ENCODE data around the gene CNTNAP2. TPM values are rescaled to one million over a fixed set of nuclear protein-coding genes. Genes with fewer than 3 reads are reported as not detected.

Gene CNTNAP2
- total and polyA plus RNA-seq, 4 experiments from 2014 or later = 0.19 to 0.50 (median 0.20) TPM; not detected in 1

GRCh38 chr7:146510088-146510680, 393.6 kb downstream of the CNTNAP2 start:
- peaks cover 0 to 12% of the 10 kb centered on the region in 2 donors for H3K9me3 ChIP-seq (ENCODE audit: control insufficient read depth in 1 of 2, low read length in 2 of 2)
- H3K4me1 Mint-ChIP-seq = no peaks in the 10 kb centered on the region
- H3K27me3 Mint-ChIP-seq = no peaks in the 10 kb centered on the region
- H3K4me3 Mint-ChIP-seq = no peak overlapping the region
- no peak overlapping the region for H3K27ac ChIP-seq (ENCODE audit: low read depth, low read length)
- POLR2A ChIA-PET (ENCODE audit: partially characterized antibody) = no interaction called here
- no peak overlapping the region for H3K27ac Mint-ChIP-seq
- CTCF ChIA-PET (ENCODE audit: partially characterized antibody) = no interaction called here
- H3K36me3 Mint-ChIP-seq = no peaks in the 10 kb centered on the region
- peaks cover 0 to 60% (median 21%) of the 10 kb centered on the region in 8 donors for H3K9me3 Mint-ChIP-seq
- H3K36me3 ChIP-seq (ENCODE audit: insufficient read depth, low read length) = no peaks in the 10 kb centered on the region
- H3K27me3 ChIP-seq (ENCODE audit: insufficient read depth, low read length) = no peaks in the 10 kb centered on the region
- DNase-seq = no peak
- intact Hi-C loops (cut with micrococcal nuclease) = no loop called here
- H3K4me3 ChIP-seq (ENCODE audit: low read length in 2 of 2) = no peak overlapping the region
- H3K4me1 ChIP-seq (ENCODE audit: insufficient read depth, low read length) = no peaks in the 10 kb centered on the region

GRCh38 chr7:146514304-146514703, 397.7 kb downstream of the CNTNAP2 start:
- H3K9me3 Mint-ChIP-seq = peaks cover 2 to 53% (median 17%) of the 10 kb centered on the region in 8 donors
- CTCF ChIA-PET (ENCODE audit: partially characterized antibody) = no interaction called here
- Histone ChIP-seq H3K4me1 (ENCODE audit: insufficient read depth, low read length) (no peaks in the 10 kb centered on the region), H3K27me3 (ENCODE audit: insufficient read depth, low read length) (no peaks in the 10 kb centered on the region), H3K27ac (ENCODE audit: low read depth, low read length) (no peak overlapping the region), H3K9me3 (ENCODE audit: control insufficient read depth in 1 of 2, low read length in 2 of 2) (peaks cover 0 to 7% of the 10 kb centered on the region in 2 donors), H3K4me3 (ENCODE audit: low read length in 2 of 2) (no peak overlapping the region), H3K36me3 (ENCODE audit: insufficient read depth, low read length) (no peaks in the 10 kb centered on the region)
- no peaks in the 10 kb centered on the region for H3K4me1 Mint-ChIP-seq
- H3K36me3 Mint-ChIP-seq = no peaks in the 10 kb centered on the region
- intact Hi-C loops (cut with micrococcal nuclease) = no loop called here
- DNase-seq = no peak
- H3K27me3 Mint-ChIP-seq = no peaks in the 10 kb centered on the region
- no peak overlapping the region for H3K27ac Mint-ChIP-seq
- POLR2A ChIA-PET (ENCODE audit: partially characterized antibody) = no interaction called here
- H3K4me3 Mint-ChIP-seq = no peak overlapping the region

- H3K27me3 Mint-ChIP-seq = no peaks in the 10 kb centered on the region
- Histone ChIP-seq H3K4me3 (ENCODE audit: low read length in 2 of 2) (no peak overlapping the region), H3K27ac (ENCODE audit: low read depth, low read length) (no peak overlapping the region), H3K27me3 (ENCODE audit: insufficient read depth, low read length) (no peaks in the 10 kb centered on the region), H3K36me3 (ENCODE audit: insufficient read depth, low read length) (no peaks in the 10 kb centered on the region), H3K4me1 (ENCODE audit: insufficient read depth, low read length) (no peaks in the 10 kb centered on the region), H3K9me3 (ENCODE audit: control insufficient read depth in 1 of 2, low read length in 2 of 2) (no peaks in the 10 kb centered on the region)
- intact Hi-C loops (cut with micrococcal nuclease) = no loop called here
- H3K4me1 Mint-ChIP-seq = no peaks in the 10 kb centered on the region
- H3K4me3 Mint-ChIP-seq = no peak overlapping the region
- POLR2A ChIA-PET (ENCODE audit: partially characterized antibody) = no interaction called here
- CTCF ChIA-PET (ENCODE audit: partially characterized antibody) = no interaction called here
- H3K9me3 Mint-ChIP-seq = peaks cover 4 to 13% (median 9%) of the 10 kb centered on the region in 8 donors
- no peak overlapping the region for H3K27ac Mint-ChIP-seq
- DNase-seq = no peak
- no peaks in the 10 kb centered on the region for H3K36me3 Mint-ChIP-seq
These were observed 412.0 kb downstream of the CNTNAP2 start for GRCh38 chr7:146528581-146528980.

GRCh38 chr7:146539836-146540235, 423.2 kb downstream of the CNTNAP2 start:
- Histone ChIP-seq H3K9me3 (ENCODE audit: control insufficient read depth in 1 of 2, low read length in 2 of 2) (no peaks in the 10 kb centered on the region), H3K4me3 (ENCODE audit: low read length in 2 of 2) (no peak overlapping the region), H3K27ac (ENCODE audit: low read depth, low read length) (no peak overlapping the region), H3K36me3 (ENCODE audit: insufficient read depth, low read length) (no peaks in the 10 kb centered on the region), H3K27me3 (ENCODE audit: insufficient read depth, low read length) (no peaks in the 10 kb centered on the region), H3K4me1 (ENCODE audit: insufficient read depth, low read length) (no peaks in the 10 kb centered on the region)
- Mint-ChIP-seq H3K27me3 (no peaks in the 10 kb centered on the region), H3K9me3 (peaks cover 3 to 12% (median 9%) of the 10 kb centered on the region in 8 donors), H3K4me1 (no peaks in the 10 kb centered on the region), H3K27ac (no peak overlapping the region), H3K36me3 (no peaks in the 10 kb centered on the region), H3K4me3 (no peak overlapping the region)
- CTCF ChIA-PET (ENCODE audit: partially characterized antibody) = no interaction called here
- POLR2A ChIA-PET (ENCODE audit: partially characterized antibody) = no interaction called here
- intact Hi-C loops (cut with micrococcal nuclease) = no loop called here
- no peak for DNase-seq

GRCh38 chr7:146542101-146542500, 425.5 kb downstream of the CNTNAP2 start:
- DNase-seq = no peak
- no peak overlapping the region for H3K4me3 Mint-ChIP-seq
- intact Hi-C loops (cut with micrococcal nuclease) = no loop called here
- H3K27ac ChIP-seq (ENCODE audit: low read depth, low read length) = no peak overlapping the region
- no peaks in the 10 kb centered on the region for H3K27me3 ChIP-seq (ENCODE audit: insufficient read depth, low read length)
- H3K9me3 ChIP-seq (ENCODE audit: control insufficient read depth in 1 of 2, low read length in 2 of 2) = no peaks in the 10 kb centered on the region
- no peaks in the 10 kb centered on the region for H3K36me3 Mint-ChIP-seq
- H3K27me3 Mint-ChIP-seq = no peaks in the 10 kb centered on the region
- no peak overlapping the region for H3K4me3 ChIP-seq (ENCODE audit: low read length in 2 of 2)
- POLR2A ChIA-PET (ENCODE audit: partially characterized antibody) = no interaction called here
- H3K4me1 Mint-ChIP-seq = no peaks in the 10 kb centered on the region
- no peaks in the 10 kb centered on the region for H3K36me3 ChIP-seq (ENCODE audit: insufficient read depth, low read length)
- CTCF ChIA-PET (ENCODE audit: partially characterized antibody) = no interaction called here
- H3K4me1 ChIP-seq (ENCODE audit: insufficient read depth, low read length) = no peaks in the 10 kb centered on the region
- peaks cover 4 to 12% (median 10%) of the 10 kb centered on the region in 8 donors for H3K9me3 Mint-ChIP-seq
- H3K27ac Mint-ChIP-seq = no peak overlapping the region

- Mint-ChIP-seq H3K27me3 (no peaks in the 10 kb centered on the region), H3K9me3 (peaks cover 2 to 13% (median 5%) of the 10 kb centered on the region in 8 donors), H3K4me3 (no peak overlapping the region), H3K4me1 (no peaks in the 10 kb centered on the region), H3K36me3 (no peaks in the 10 kb centered on the region), H3K27ac (no peak overlapping the region)
- Histone ChIP-seq H3K9me3 (ENCODE audit: control insufficient read depth in 1 of 2, low read length in 2 of 2) (no peaks in the 10 kb centered on the region), H3K4me1 (ENCODE audit: insufficient read depth, low read length) (no peaks in the 10 kb centered on the region), H3K27ac (ENCODE audit: low read depth, low read length) (no peak overlapping the region), H3K4me3 (ENCODE audit: low read length in 2 of 2) (no peak overlapping the region), H3K27me3 (ENCODE audit: insufficient read depth, low read length) (no peaks in the 10 kb centered on the region), H3K36me3 (ENCODE audit: insufficient read depth, low read length) (no peaks in the 10 kb centered on the region)
- POLR2A ChIA-PET (ENCODE audit: partially characterized antibody) = no interaction called here
- no peak for DNase-seq
- CTCF ChIA-PET (ENCODE audit: partially characterized antibody) = no interaction called here
- intact Hi-C loops (cut with micrococcal nuclease) = no loop called here
These were observed 428.1 kb downstream of the CNTNAP2 start for GRCh38 chr7:146544748-146545147.

- H3K9me3 ChIP-seq (ENCODE audit: control insufficient read depth in 1 of 2, low read length in 2 of 2) = no peaks in the 10 kb centered on the region
- no peaks in the 10 kb centered on the region for H3K36me3 ChIP-seq (ENCODE audit: insufficient read depth, low read length)
- no peak overlapping the region for H3K27ac ChIP-seq (ENCODE audit: low read depth, low read length)
- no peak overlapping the region for H3K4me3 ChIP-seq (ENCODE audit: low read length in 2 of 2)
- H3K27ac Mint-ChIP-seq = no peak overlapping the region
- intact Hi-C loops (cut with micrococcal nuclease) = no loop called here
- H3K9me3 Mint-ChIP-seq = peaks cover 3 to 25% (median 14%) of the 10 kb centered on the region in 8 donors
- no peaks in the 10 kb centered on the region for H3K4me1 Mint-ChIP-seq
- no peaks in the 10 kb centered on the region for H3K27me3 ChIP-seq (ENCODE audit: insufficient read depth, low read length)
- POLR2A ChIA-PET (ENCODE audit: partially characterized antibody) = no interaction called here
- no peaks in the 10 kb centered on the region for H3K27me3 Mint-ChIP-seq
- H3K36me3 Mint-ChIP-seq = no peaks in the 10 kb centered on the region
- H3K4me1 ChIP-seq (ENCODE audit: insufficient read depth, low read length) = no peaks in the 10 kb centered on the region
- no peak for DNase-seq
- H3K4me3 Mint-ChIP-seq = no peak overlapping the region
- CTCF ChIA-PET (ENCODE audit: partially characterized antibody) = no interaction called here
These were observed 432.2 kb downstream of the CNTNAP2 start for GRCh38 chr7:146548816-146549215.

- intact Hi-C loops (cut with micrococcal nuclease) = no loop called here
- H3K27ac ChIP-seq (ENCODE audit: low read depth, low read length) = no peak overlapping the region
- H3K4me3 ChIP-seq (ENCODE audit: low read length in 2 of 2) = no peak overlapping the region
- H3K36me3 Mint-ChIP-seq = no peaks in the 10 kb centered on the region
- no peaks in the 10 kb centered on the region for H3K36me3 ChIP-seq (ENCODE audit: insufficient read depth, low read length)
- no peaks in the 10 kb centered on the region for H3K4me1 ChIP-seq (ENCODE audit: insufficient read depth, low read length)
- H3K9me3 Mint-ChIP-seq = peaks cover 1 to 22% (median 16%) of the 10 kb centered on the region in 8 donors
- no peak overlapping the region for H3K27ac Mint-ChIP-seq
- no peaks in the 10 kb centered on the region for H3K27me3 ChIP-seq (ENCODE audit: insufficient read depth, low read length)
- CTCF ChIA-PET (ENCODE audit: partially characterized antibody) = no interaction called here
- POLR2A ChIA-PET (ENCODE audit: partially characterized antibody) = no interaction called here
- no peak for DNase-seq
- no peaks in the 10 kb centered on the region for H3K27me3 Mint-ChIP-seq
- no peaks in the 10 kb centered on the region for H3K4me1 Mint-ChIP-seq
- H3K9me3 ChIP-seq (ENCODE audit: control insufficient read depth in 1 of 2, low read length in 2 of 2) = no peaks in the 10 kb centered on the region
- no peak overlapping the region for H3K4me3 Mint-ChIP-seq
These were observed 438.0 kb downstream of the CNTNAP2 start for GRCh38 chr7:146554556-146554955.
